Trophoblast cell (in vitro differentiated cells and primary cell): ENCODE results near the gene PRICKLE1.

Source experiments
- DNase-seq, 2 donors: peaks; one replicate each; pipeline ENCODE4 v3.0.0-alpha.2; 2016
- H2AFZ ChIP-seq: 2 replicates; pipeline ENCODE4 v1.6.1; 2013; ENCODE audit warnings: low read length, moderate library complexity, mild to moderate bottlenecking; ENCODE audit not compliant: insufficient read depth, poor library complexity
- H2AK5ac ChIP-seq: 2 replicates; pipeline ENCODE4 v1.6.1; 2013; ENCODE audit warnings: mild to moderate bottlenecking, low read length
- H2BK120ac ChIP-seq: 2 replicates; pipeline ENCODE4 v1.6.1; 2013; ENCODE audit warnings: low read length, mild to moderate bottlenecking, moderate library complexity; ENCODE audit not compliant: insufficient read depth, poor library complexity
- H2BK12ac ChIP-seq: 2 replicates; pipeline ENCODE4 v1.6.1; 2013; ENCODE audit warnings: mild to moderate bottlenecking, low read length, moderate library complexity
- H2BK5ac ChIP-seq: 2 replicates; pipeline ENCODE4 v1.6.1; 2013; ENCODE audit warnings: low read length, low read depth, moderate library complexity, mild to moderate bottlenecking; ENCODE audit not compliant: poor library complexity
- H3K14ac ChIP-seq: 2 replicates; pipeline ENCODE4 v1.6.1; 2013; ENCODE audit warnings: mild to moderate bottlenecking, low read length
- H3K18ac ChIP-seq: 2 replicates; pipeline ENCODE4 v1.6.1; 2013; ENCODE audit warnings: mild to moderate bottlenecking, low read length
- H3K23ac ChIP-seq: 2 replicates; pipeline ENCODE4 v1.6.1; 2013; ENCODE audit warnings: low read length
- H3K27ac ChIP-seq: 2 replicates; pipeline ENCODE4 v1.5.1; 2013; ENCODE audit warnings: low read depth, mild to moderate bottlenecking, inconsistent platforms, low read length, moderate library complexity
- H3K27me3 ChIP-seq: 2 replicates; pipeline ENCODE4 v1.6.1; 2013; ENCODE audit warnings: inconsistent platforms, mild to moderate bottlenecking, low read length, moderate library complexity; ENCODE audit not compliant: insufficient read depth
- H3K36me3 ChIP-seq, 2 experiments: 1 replicate in 1 of 2; 2 replicates in 1 of 2; pipeline ENCODE4 v1.6.1; 2013; ENCODE audit warnings: low read length in 2 of 2, mild to moderate bottlenecking in 2 of 2, moderate library complexity in 1 of 2; ENCODE audit not compliant: insufficient read depth in 2 of 2, control insufficient read depth in 1 of 2
- H3K4ac ChIP-seq: 2 replicates; pipeline ENCODE4 v1.6.1; 2013; ENCODE audit warnings: low read depth, mild to moderate bottlenecking, low read length, moderate library complexity
- H3K4me1 ChIP-seq, 2 experiments: 1 replicate in 1 of 2; 2 replicates in 1 of 2; pipeline ENCODE4 v1.6.1; 2013; ENCODE audit warnings: low read length in 2 of 2, mild to moderate bottlenecking in 2 of 2, moderate library complexity in 1 of 2; ENCODE audit not compliant: insufficient read depth in 2 of 2, control insufficient read depth in 1 of 2
- H3K4me2 ChIP-seq: 2 replicates; pipeline ENCODE4 v1.6.1; 2013; ENCODE audit warnings: inconsistent platforms, mild to moderate bottlenecking, low read length, moderate library complexity
- H3K4me3 ChIP-seq: 2 replicates; pipeline ENCODE4 v1.5.1; 2013; ENCODE audit warnings: mild to moderate bottlenecking, low read depth, low read length, inconsistent platforms
- H3K79me1 ChIP-seq: one replicate; pipeline ENCODE4 v1.6.1; 2013; ENCODE audit warnings: low read length
- H3K79me2 ChIP-seq: 2 replicates; pipeline ENCODE4 v1.6.1; 2013; ENCODE audit warnings: low read length, mild to moderate bottlenecking; ENCODE audit not compliant: control insufficient read depth, insufficient read depth, poor library complexity
- H3K9ac ChIP-seq: 2 replicates; pipeline ENCODE4 v1.6.1; 2013; ENCODE audit warnings: mild to moderate bottlenecking, low read length
- H3K9me3 ChIP-seq: 2 replicates; pipeline ENCODE4 v1.6.1; 2013; ENCODE audit warnings: low read depth, mild to moderate bottlenecking, control low read depth, inconsistent platforms, low read length; ENCODE audit not compliant: insufficient read depth
- H4K12ac ChIP-seq: 2 replicates; pipeline ENCODE4 v1.6.1; 2013; ENCODE audit warnings: low read depth, mild to moderate bottlenecking, low read length, moderate library complexity
- H4K8ac ChIP-seq: 2 replicates; pipeline ENCODE4 v1.6.1; 2013; ENCODE audit warnings: low read depth, mild to moderate bottlenecking, low read length, moderate library complexity
- H4K91ac ChIP-seq: one replicate; pipeline ENCODE4 v1.6.1; 2013; ENCODE audit warnings: low read depth, mild to moderate bottlenecking, low read length, moderate library complexity
- WGBS: extraction: QIAGEN DNeasy Blood & Tissue Kit; methylation state at CpG from one replicate; pipeline ENCODE4 v1.1.7; 2013; ENCODE audit warnings: missing lambda C conversion rate; ENCODE audit not compliant: insufficient read length, insufficient coverage; ENCODE audit errors: extremely low coverage; 5-methylcytosine and 5-hydroxymethylcytosine counted together

The PRICKLE1 gene

GRCh38 chr12:42420395-42420794, 169.2 kb downstream of the PRICKLE1 start:
- Histone ChIP-seq H2BK12ac (no peak overlapping the region), H3K36me3 (peaks cover 0 to 2% of the 10 kb centered on the region in 2 experiments), H3K4ac (no peak overlapping the region), H2BK5ac (no peak overlapping the region), H3K4me3 (no peak overlapping the region), H4K8ac (no peak overlapping the region), H3K9ac (no peak overlapping the region), H3K4me2 (no peak overlapping the region), H3K79me1 (no peaks in the 10 kb centered on the region), H3K23ac (no peak overlapping the region), H3K9me3 (no peaks in the 10 kb centered on the region), H3K18ac (no peak overlapping the region), H3K27me3 (no peaks in the 10 kb centered on the region), H3K14ac (no peak overlapping the region), H2AFZ (no peak overlapping the region), H3K79me2 (no peaks in the 10 kb centered on the region), H3K27ac (no peak overlapping the region), H2AK5ac (no peak overlapping the region), H2BK120ac (no peak overlapping the region), H3K4me1 (no peaks in the 10 kb centered on the region), H4K12ac (no peak overlapping the region), H4K91ac (no peak overlapping the region)
- DNase-seq: no peak
- WGBS: no CpG with 5 or more reads among the region's 3 CpGs

- H3K18ac ChIP-seq: no peak overlapping the region
- no peak overlapping the region for H3K14ac ChIP-seq
- no peak overlapping the region for H4K12ac ChIP-seq
- H4K8ac ChIP-seq: no peak overlapping the region
- no CpG with 5 or more reads among the region's 1 CpG for WGBS
- H3K4me3 ChIP-seq: no peak overlapping the region
- H3K9ac ChIP-seq: no peak overlapping the region
- no peaks in the 10 kb centered on the region for H3K9me3 ChIP-seq
- H2AFZ ChIP-seq: no peak overlapping the region
- no peak overlapping the region for H2AK5ac ChIP-seq
- H2BK120ac ChIP-seq: no peak overlapping the region
- H3K27me3 ChIP-seq: no peaks in the 10 kb centered on the region
- no peak overlapping the region for H2BK5ac ChIP-seq
- H4K91ac ChIP-seq: no peak overlapping the region
- no peak for DNase-seq
- H3K4ac ChIP-seq: no peak overlapping the region
- no peaks in the 10 kb centered on the region for H3K79me2 ChIP-seq
- no peaks in the 10 kb centered on the region for H3K4me1 ChIP-seq
- no peak overlapping the region for H3K27ac ChIP-seq
- H3K36me3 ChIP-seq: peaks cover 0 to 3% of the 10 kb centered on the region in 2 experiments
- no peak overlapping the region for H3K23ac ChIP-seq
- no peak overlapping the region for H3K4me2 ChIP-seq
- H3K79me1 ChIP-seq: peaks cover 3% of the 10 kb centered on the region
- no peak overlapping the region for H2BK12ac ChIP-seq
These were observed 179.2 kb downstream of the PRICKLE1 start for GRCh38 chr12:42410340-42410739.

GRCh38 chr12:42409471-42409870, 180.1 kb downstream of the PRICKLE1 start:
- H3K9ac ChIP-seq: no peak overlapping the region
- no peak overlapping the region for H3K27ac ChIP-seq
- H3K4me3 ChIP-seq: no peak overlapping the region
- no peak overlapping the region for H3K14ac ChIP-seq
- no peak overlapping the region for H4K12ac ChIP-seq
- H3K4me1 ChIP-seq: no peaks in the 10 kb centered on the region
- no peak overlapping the region for H3K4ac ChIP-seq
- H2AK5ac ChIP-seq: no peak overlapping the region
- H2BK120ac ChIP-seq: no peak overlapping the region
- H3K79me2 ChIP-seq: no peaks in the 10 kb centered on the region
- no peak overlapping the region for H3K18ac ChIP-seq
- no peak overlapping the region for H2BK5ac ChIP-seq
- H3K79me1 ChIP-seq: peaks cover 3% of the 10 kb centered on the region
- WGBS: no CpG with 5 or more reads among the region's 2 CpGs
- H3K36me3 ChIP-seq: peaks cover 0 to 3% of the 10 kb centered on the region in 2 experiments
- H2AFZ ChIP-seq: no peak overlapping the region
- no peak overlapping the region for H4K91ac ChIP-seq
- DNase-seq: no peak
- H3K23ac ChIP-seq: no peak overlapping the region
- no peak overlapping the region for H2BK12ac ChIP-seq
- no peak overlapping the region for H3K4me2 ChIP-seq
- no peaks in the 10 kb centered on the region for H3K9me3 ChIP-seq
- no peaks in the 10 kb centered on the region for H3K27me3 ChIP-seq
- H4K8ac ChIP-seq: no peak overlapping the region

DNA sequence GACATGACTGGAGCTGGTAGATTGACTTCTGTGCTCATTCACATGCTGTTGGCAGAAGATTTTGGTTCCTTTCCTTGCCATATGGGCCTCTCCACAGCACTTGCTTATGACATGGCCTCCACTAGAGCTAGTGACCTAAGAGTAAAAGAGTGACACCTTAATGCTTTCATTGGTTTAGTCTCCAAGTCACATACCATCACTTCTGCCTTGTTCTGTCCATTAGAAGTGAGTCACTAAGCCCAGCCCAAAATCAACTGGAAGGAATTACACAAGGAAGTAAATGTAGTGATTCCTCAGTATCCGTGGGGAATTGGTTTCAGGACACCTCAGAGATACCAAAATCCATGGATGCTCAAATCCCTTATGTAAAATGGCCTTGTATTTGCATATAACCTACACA, 182.2 kb downstream of the PRICKLE1 start:
- no peak overlapping the region for H3K9ac ChIP-seq
- peaks cover 3% of the 10 kb centered on the region for H3K79me1 ChIP-seq
- no peak overlapping the region for H3K27ac ChIP-seq
- no peak overlapping the region for H2AK5ac ChIP-seq
- no peak overlapping the region for H3K23ac ChIP-seq
- no CpG with 5 or more reads among the region's 1 CpG for WGBS
- H3K36me3 ChIP-seq: no peaks in the 10 kb centered on the region
- H2BK12ac ChIP-seq: peak overlapping the region; percentile 61
- peak overlapping the region; percentile 27 for H2BK5ac ChIP-seq
- H3K4me1 ChIP-seq: no peaks in the 10 kb centered on the region
- H4K91ac ChIP-seq: no peak overlapping the region
- H3K4me2 ChIP-seq: no peak overlapping the region
- no peak overlapping the region for H3K14ac ChIP-seq
- H2AFZ ChIP-seq: no peak overlapping the region
- no peak for DNase-seq
- H4K12ac ChIP-seq: no peak overlapping the region
- H3K9me3 ChIP-seq: no peaks in the 10 kb centered on the region
- H3K79me2 ChIP-seq: no peaks in the 10 kb centered on the region
- H3K18ac ChIP-seq: no peak overlapping the region
- no peak overlapping the region for H3K4ac ChIP-seq
- H3K4me3 ChIP-seq: no peak overlapping the region
- H2BK120ac ChIP-seq: no peak overlapping the region
- no peaks in the 10 kb centered on the region for H3K27me3 ChIP-seq
- no peak overlapping the region for H4K8ac ChIP-seq
